D721Med (cell line): ENCODE data around the gene GAA.

Experiments used
- DNase-seq: peaks from one replicate; pipeline ENCODE4 v3.0.0; 2011; ENCODE audit warnings: low spot score; ENCODE audit not compliant: insufficient read length
- FAIRE-seq: peaks from 2 replicates; lab custom pipeline; 2011; peaks lifted over from hg19 to GRCh38; lab: Jason Lieb, UNC
- TF ChIP-seq, protein P1 (sequence below): IDR thresholded peaks from 2 replicates; pipeline ENCODE4 v1.5.1; 2012; ENCODE audit warnings: mild to moderate bottlenecking, control low read depth; ENCODE audit not compliant: insufficient read depth; ENCODE audit errors: missing control alignments

The GAA gene

GRCh38 chr17:80112471-80113032 lies 11.2 kb downstream of the GAA start:
- no peak for DNase-seq
- TF ChIP-seq, protein P1, sequence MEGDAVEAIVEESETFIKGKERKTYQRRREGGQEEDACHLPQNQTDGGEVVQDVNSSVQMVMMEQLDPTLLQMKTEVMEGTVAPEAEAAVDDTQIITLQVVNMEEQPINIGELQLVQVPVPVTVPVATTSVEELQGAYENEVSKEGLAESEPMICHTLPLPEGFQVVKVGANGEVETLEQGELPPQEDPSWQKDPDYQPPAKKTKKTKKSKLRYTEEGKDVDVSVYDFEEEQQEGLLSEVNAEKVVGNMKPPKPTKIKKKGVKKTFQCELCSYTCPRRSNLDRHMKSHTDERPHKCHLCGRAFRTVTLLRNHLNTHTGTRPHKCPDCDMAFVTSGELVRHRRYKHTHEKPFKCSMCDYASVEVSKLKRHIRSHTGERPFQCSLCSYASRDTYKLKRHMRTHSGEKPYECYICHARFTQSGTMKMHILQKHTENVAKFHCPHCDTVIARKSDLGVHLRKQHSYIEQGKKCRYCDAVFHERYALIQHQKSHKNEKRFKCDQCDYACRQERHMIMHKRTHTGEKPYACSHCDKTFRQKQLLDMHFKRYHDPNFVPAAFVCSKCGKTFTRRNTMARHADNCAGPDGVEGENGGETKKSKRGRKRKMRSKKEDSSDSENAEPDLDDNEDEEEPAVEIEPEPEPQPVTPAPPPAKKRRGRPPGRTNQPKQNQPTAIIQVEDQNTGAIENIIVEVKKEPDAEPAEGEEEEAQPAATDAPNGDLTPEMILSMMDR, result no peak
- no peak for FAIRE-seq

GRCh38 chr17:80113033-80113484 lies 11.7 kb downstream of the GAA start:
- no peak for DNase-seq
- no peak for FAIRE-seq
- TF ChIP-seq, protein P1, result no peak

- no peak for FAIRE-seq
- TF ChIP-seq, protein P1, result no peak
Observed at GRCh38 chr17:80114758-80115157, 13.4 kb downstream of the GAA start.

DNA sequence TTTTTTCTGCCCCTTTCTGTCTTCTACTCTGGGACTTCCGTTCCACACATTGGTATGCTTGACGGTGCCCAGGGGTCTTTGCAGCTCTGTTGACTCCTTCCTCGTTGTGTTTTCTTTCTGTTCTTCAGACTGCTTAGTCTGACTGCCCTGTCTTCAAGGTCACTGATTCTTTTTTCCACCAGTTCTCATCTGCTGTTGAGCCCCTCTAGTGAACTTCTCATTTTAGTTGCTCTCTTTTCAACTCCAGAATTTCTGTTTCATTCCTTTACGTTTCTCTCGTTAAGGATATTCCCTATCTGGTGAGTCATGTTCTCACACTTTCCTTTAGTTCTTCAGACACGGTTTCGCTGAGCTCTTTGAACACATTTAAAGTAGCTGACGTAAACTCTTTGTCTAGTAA lies 13.8 kb downstream of the GAA start:
- FAIRE-seq (no peak), DNase-seq (no peak)
- TF ChIP-seq, protein P1, result no peak

More at GRCh38 chr17:80114758-80115157, 13.4 kb downstream of the GAA start:
- no peak for DNase-seq

GRCh38 chr17:80116276-80116920 lies 15.0 kb downstream of the GAA start:
- FAIRE-seq, result no peak
- DNase-seq, result no peak

DNA sequence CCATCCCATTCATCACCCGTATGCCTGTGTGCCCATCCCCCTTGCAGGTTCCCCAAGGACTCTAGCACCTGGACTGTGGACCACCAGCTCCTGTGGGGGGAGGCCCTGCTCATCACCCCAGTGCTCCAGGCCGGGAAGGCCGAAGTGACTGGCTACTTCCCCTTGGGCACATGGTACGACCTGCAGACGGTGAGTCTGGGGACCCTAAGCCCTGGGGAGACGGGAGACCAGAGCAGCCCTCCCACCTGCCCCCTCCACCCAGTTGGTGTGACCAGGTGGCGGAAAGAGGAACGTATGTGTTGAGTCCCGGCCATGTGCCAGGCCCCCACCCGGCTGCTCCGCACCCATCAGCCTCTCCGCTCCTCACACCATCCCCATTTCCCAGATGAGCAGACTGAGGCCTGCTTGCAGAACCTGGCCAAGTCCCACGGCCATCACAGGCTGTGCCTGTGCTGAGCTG lies 15.6 kb downstream of the GAA start:
- TF ChIP-seq, protein P1, result no peak
- FAIRE-seq (no peak), DNase-seq (no peak)

More at GRCh38 chr17:80116276-80116920, 15.0 kb downstream of the GAA start:
- TF ChIP-seq, protein P1, result no peak
